Cardiac ventricle fibroblast (primary cell): ENCODE measurements around the gene SEC62. TPM values are rescaled to one million over a fixed set of nuclear protein-coding genes. Genes with fewer than 3 reads are reported as not detected.

Experiments
- total RNA-seq: library from RNA; depleted of rRNA; stranded (reverse); fragments of >200 nt; gene quantifications from 2 replicates; pipeline ENCODE4 v1.2.3, GENCODE V29; 2015

SEC62 gene
- 32.6 and 37.0 TPM in 2 replicates for total RNA-seq

DNA sequence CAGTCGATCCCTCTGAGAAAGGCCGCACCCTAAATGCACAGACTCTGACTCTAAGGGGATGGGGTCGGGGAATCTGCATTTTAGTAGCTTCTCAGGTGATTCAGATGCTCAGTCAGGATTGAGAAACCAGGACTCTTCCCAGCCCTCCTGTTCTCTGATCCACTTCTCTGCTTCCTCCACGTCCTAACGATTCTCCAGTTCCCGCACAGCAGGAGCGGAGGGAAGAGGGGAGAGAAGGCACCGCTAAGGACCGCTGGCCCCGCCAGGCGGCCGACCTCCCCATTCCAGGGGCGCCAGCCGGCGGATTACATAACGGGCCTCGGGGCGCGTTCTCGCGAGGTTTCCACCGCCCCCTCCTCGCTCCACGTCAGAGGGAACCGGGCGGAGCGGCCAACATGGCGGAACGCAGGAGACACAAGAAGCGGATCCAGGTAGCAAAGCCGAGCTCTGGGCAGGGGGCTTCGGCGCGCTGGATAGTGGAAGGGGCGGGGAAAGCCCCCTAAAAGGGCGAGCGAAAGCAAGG, at the start of gene SEC62:
Gene SEC62, plus strand, starts transcription at position 380 of the 523 bp plus-strand sequence. Its CDS starts 16 bp downstream, at position 396.

DNA sequence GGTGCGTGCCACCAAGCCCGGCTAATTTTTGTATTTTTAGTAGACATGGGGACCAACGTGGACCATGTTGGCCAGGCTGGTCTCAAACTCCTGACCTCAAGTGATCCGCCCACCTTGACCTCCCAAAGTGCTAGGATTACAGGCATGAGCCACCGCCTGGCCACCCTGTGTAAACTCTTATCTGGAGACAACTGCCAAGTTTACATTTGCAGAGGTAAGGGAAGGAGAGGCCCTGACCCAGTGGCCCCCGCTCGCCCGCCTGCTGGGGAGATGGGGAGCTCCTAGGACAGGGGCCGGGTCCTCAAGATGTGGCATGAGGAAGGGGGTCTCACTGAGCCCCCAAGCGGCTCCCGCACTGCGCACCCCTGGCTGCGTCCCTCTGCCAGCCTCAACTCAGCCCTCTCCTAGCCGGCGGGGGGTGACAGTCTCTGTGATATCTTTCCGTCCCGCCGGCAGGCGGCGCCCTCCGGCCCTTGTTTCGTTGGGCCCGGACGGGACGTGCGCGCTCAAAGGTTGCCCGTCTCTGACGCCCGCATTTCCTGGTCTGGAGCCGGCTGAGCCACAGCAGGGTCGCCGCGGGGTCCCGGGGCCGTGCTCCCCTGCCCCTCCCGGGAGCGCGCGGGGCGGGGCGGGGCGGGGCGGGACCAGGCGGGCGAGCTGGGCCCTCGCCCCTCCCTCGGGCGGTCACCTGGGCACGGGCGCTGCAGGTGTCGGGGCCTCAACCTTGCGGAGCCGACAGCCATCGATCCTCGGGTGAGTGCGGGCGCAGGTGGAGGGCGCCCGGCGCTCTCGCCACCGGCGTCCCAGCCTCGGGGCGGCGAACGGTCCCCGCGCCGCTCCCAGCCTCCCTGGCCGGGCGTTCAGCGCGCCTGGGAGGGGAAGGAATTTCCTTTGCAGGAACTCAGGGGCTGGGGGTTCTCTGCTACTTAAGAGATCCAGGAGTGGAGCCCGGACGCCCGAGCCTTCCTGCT, 71.1 kb downstream of the SEC62 start, which contains the start of gene GPR160:
Gene GPR160, plus strand, starts transcription at position 533 of the 971 bp plus-strand sequence. CDS start 45,978 bp downstream, outside the sequence.

Other genes with a start within 250 kb of the SEC62 start
- 179 and 259 TPM in 2 replicates for gene TERC, start 201.7 kb upstream of the SEC62 start, total RNA-seq
- gene ACTRT3, start 197.2 kb upstream of the SEC62 start, total RNA-seq: 4.5 and 6.4 TPM in 2 replicates
- 8.8 and 9.7 TPM in 2 replicates for gene MYNN, start 193.4 kb upstream of the SEC62 start, total RNA-seq
- not detected in 2 replicates for gene LRRIQ4, start 153.9 kb upstream of the SEC62 start, total RNA-seq
- gene LRRC34, start 153.9 kb upstream of the SEC62 start, total RNA-seq: 3.6 and 4.6 TPM in 2 replicates
- gene LRRC31, start 96.9 kb upstream of the SEC62 start, total RNA-seq: not detected in 2 replicates
- gene SAMD7, start 55.2 kb upstream of the SEC62 start, total RNA-seq: not detected in 2 replicates
- 0.59 TPM in 1 of 2 replicates, not detected in the other for gene GPR160, start 71.2 kb downstream of the SEC62 start, total RNA-seq
- gene PHC3, start 214.9 kb downstream of the SEC62 start, total RNA-seq: 21.6 and 35.6 TPM in 2 replicates